Left ventricle myocardium superior (tissue), 1 donor: ENCODE data around the gene ST7L. TPM values are rescaled to one million over a fixed set of nuclear protein-coding genes. Genes with fewer than 3 reads are reported as not detected.

Experiments used
- ATAC-seq: fragments of 200-7000 bp; cut with Tn5 transposase; one replicate; pipeline ENCODE4 v1.9.1; 2020; ENCODE audit warnings: mild to moderate bottlenecking, moderate library complexity
- DNase-seq: peaks from one replicate; pipeline ENCODE4 v3.0.0-alpha.2; 2020
- intact Hi-C: fragments of 100-400 bp; cut with micrococcal nuclease; formaldehyde crosslinking; loops from one replicate; pipeline ENCODE4 v1.11.0; 2022
- total RNA-seq: library from RNA; stranded (reverse); fragmentation: NEBNext Ultra II Directional; extraction: Animal tissue kit (Norgen Biotek cat#: 25700); gene quantifications from one replicate; pipeline ENCODE4 v1.2.1, GENCODE V29; 2021
- donor health status: DM: no; HTN: yes; CAD: no; lungs with severe emphysema.

The ST7L gene
- total RNA-seq, 1 donor from 2014 or later: 12.7 TPM

- ATAC-seq (no peak), DNase-seq (no peak)
- intact Hi-C loops: no loop called here
These were observed 91.5 kb downstream of the ST7L start for GRCh38 chr1:112527266-112528010.

- intact Hi-C loops: no loop called here
- ATAC-seq (peak; percentile 38), DNase-seq (no peak)
These were observed 94.0 kb downstream of the ST7L start for GRCh38 chr1:112524986-112525385.

- intact Hi-C loops: no loop called here
- DNase-seq (peak; percentile 59), ATAC-seq (peak; percentile 88)
These were observed 94.7 kb downstream of the ST7L start for GRCh38 chr1:112524251-112524650.

- intact Hi-C loops: no loop called here
- ATAC-seq (no peak), DNase-seq (no peak)
These were observed 96.3 kb downstream of the ST7L start for GRCh38 chr1:112522621-112523020.

GRCh38 chr1:112520166-112520565 lies 98.8 kb downstream of the ST7L start:
- DNase-seq (no peak), ATAC-seq (no peak)
- intact Hi-C loops: no loop called here

GRCh38 chr1:112518186-112518585 lies 100.8 kb downstream of the ST7L start:
- ATAC-seq: peak; percentile 79
- intact Hi-C loops: no loop called here

GRCh38 chr1:112517646-112518045 lies 101.3 kb downstream of the ST7L start:
- ATAC-seq (peak; percentile 20), DNase-seq (no peak)
- intact Hi-C loops: no loop called here

More at GRCh38 chr1:112518186-112518585, 100.8 kb downstream of the ST7L start:
- no peak for DNase-seq

GRCh38 chr1:112517231-112517630 lies 101.7 kb downstream of the ST7L start:
- DNase-seq (no peak), ATAC-seq (no peak)
- intact Hi-C loops: no loop called here

- no peak for DNase-seq
- intact Hi-C loops: no loop called here
- no peak for ATAC-seq
These were observed 102.8 kb downstream of the ST7L start for GRCh38 chr1:112516141-112516540.

- no peak for ATAC-seq
- DNase-seq: no peak
- intact Hi-C loops: no loop called here
These were observed 103.5 kb downstream of the ST7L start for GRCh38 chr1:112515311-112516009.

- intact Hi-C loops: no loop called here
- DNase-seq (no peak), ATAC-seq (no peak)
These were observed 104.0 kb downstream of the ST7L start for GRCh38 chr1:112514901-112515300.

- intact Hi-C loops: no loop called here
- DNase-seq: no peak
- ATAC-seq: peak; percentile 16
These were observed 105.7 kb downstream of the ST7L start for GRCh38 chr1:112513112-112513870.

GRCh38 chr1:112511897-112512296 lies 107.0 kb downstream of the ST7L start:
- intact Hi-C loops: no loop called here
- ATAC-seq: no peak
- DNase-seq: no peak

- DNase-seq: no peak
- ATAC-seq: no peak
- intact Hi-C loops: no loop called here
These were observed 108.6 kb downstream of the ST7L start for GRCh38 chr1:112510340-112510739.

GRCh38 chr1:112509660-112510178 lies 109.2 kb downstream of the ST7L start:
- intact Hi-C loops: no loop called here
- DNase-seq (no peak), ATAC-seq (no peak)

- ATAC-seq: peak; percentile 16
- no peak for DNase-seq
- intact Hi-C loops: no loop called here
These were observed 109.8 kb downstream of the ST7L start for GRCh38 chr1:112509005-112509659.

GRCh38 chr1:112508278-112509004 lies 110.5 kb downstream of the ST7L start, which contains the start of gene WNT2B:
Gene WNT2B (plus strand): TSS chr1:112508965. CDS start chr1:112509263, 298 bp downstream.
- ATAC-seq: peak; percentile 66
- intact Hi-C loops: no loop called here
- peak; percentile 43 for DNase-seq

- DNase-seq (no peak), ATAC-seq (peak; percentile 27)
- intact Hi-C loops: no loop called here
These were observed 111.0 kb downstream of the ST7L start for GRCh38 chr1:112507921-112508277.

- ATAC-seq: no peak
- intact Hi-C loops: no loop called here
- DNase-seq: no peak
These were observed 111.6 kb downstream of the ST7L start for GRCh38 chr1:112507336-112507735.
